Measurements from ENCODE around the gene SCNN1B. TPM values are rescaled to one million over a fixed set of nuclear protein-coding genes. Genes with fewer than 3 reads are reported as not detected.

Gene SCNN1B
- polyA plus RNA-seq, 1 donor from 2014 or later, result not detected

- H3F3A ChIP-seq (ENCODE audit: insufficient read depth, low read length, poor library complexity, severe bottlenecking), result no peaks in the 10 kb centered on the region
- TF ChIP-seq, protein P1, sequence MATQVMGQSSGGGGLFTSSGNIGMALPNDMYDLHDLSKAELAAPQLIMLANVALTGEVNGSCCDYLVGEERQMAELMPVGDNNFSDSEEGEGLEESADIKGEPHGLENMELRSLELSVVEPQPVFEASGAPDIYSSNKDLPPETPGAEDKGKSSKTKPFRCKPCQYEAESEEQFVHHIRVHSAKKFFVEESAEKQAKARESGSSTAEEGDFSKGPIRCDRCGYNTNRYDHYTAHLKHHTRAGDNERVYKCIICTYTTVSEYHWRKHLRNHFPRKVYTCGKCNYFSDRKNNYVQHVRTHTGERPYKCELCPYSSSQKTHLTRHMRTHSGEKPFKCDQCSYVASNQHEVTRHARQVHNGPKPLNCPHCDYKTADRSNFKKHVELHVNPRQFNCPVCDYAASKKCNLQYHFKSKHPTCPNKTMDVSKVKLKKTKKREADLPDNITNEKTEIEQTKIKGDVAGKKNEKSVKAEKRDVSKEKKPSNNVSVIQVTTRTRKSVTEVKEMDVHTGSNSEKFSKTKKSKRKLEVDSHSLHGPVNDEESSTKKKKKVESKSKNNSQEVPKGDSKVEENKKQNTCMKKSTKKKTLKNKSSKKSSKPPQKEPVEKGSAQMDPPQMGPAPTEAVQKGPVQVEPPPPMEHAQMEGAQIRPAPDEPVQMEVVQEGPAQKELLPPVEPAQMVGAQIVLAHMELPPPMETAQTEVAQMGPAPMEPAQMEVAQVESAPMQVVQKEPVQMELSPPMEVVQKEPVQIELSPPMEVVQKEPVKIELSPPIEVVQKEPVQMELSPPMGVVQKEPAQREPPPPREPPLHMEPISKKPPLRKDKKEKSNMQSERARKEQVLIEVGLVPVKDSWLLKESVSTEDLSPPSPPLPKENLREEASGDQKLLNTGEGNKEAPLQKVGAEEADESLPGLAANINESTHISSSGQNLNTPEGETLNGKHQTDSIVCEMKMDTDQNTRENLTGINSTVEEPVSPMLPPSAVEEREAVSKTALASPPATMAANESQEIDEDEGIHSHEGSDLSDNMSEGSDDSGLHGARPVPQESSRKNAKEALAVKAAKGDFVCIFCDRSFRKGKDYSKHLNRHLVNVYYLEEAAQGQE (IDR thresholded peaks at IDR 0.05; ENCODE audit: borderline replicate concordance), result no peak
- no peak for TF ChIP-seq RAD21 (conservative IDR thresholded peaks at IDR 0.05)
- TF ChIP-seq MXI1 (conservative IDR thresholded peaks at IDR 0.05; ENCODE audit: poor library complexity, severe bottlenecking), result no peak
- TF ChIP-seq EP300 (conservative IDR thresholded peaks at IDR 0.05; ENCODE audit: poor library complexity, severe bottlenecking), result no peak
- TF ChIP-seq EZH2 (IDR thresholded peaks at IDR 0.05; ENCODE audit: borderline replicate concordance, insufficient read depth, low read length, poor library complexity, severe bottlenecking), result no peak
- TF ChIP-seq SMC3 (conservative IDR thresholded peaks at IDR 0.05; ENCODE audit: poor library complexity), result no peak
- no peak for TF ChIP-seq CTCF (IDR thresholded peaks at IDR 0.05; ENCODE audit: poor library complexity, severe bottlenecking)
- no peak for TF ChIP-seq POLR2AphosphoS5 (IDR thresholded peaks at IDR 0.05)
- no peak for TF ChIP-seq TAF1 (IDR thresholded peaks at IDR 0.05; ENCODE audit: low read depth)
- no peaks in the 10 kb centered on the region for H3K9me2 ChIP-seq (ENCODE audit: insufficient read depth, low read length)
- H3K36me3 ChIP-seq (ENCODE audit: insufficient read depth, low read length), result no peaks in the 10 kb centered on the region
- H3K4me3 ChIP-seq (ENCODE audit: low read length), result no peak overlapping the region
- H3K9ac ChIP-seq (ENCODE audit: low read length), result no peak overlapping the region
- no peak overlapping the region for H2AFZ ChIP-seq (ENCODE audit: low read depth, low read length)
- H3K9me3 ChIP-seq (ENCODE audit: low read length), result no peaks in the 10 kb centered on the region
- H3K4me2 ChIP-seq (ENCODE audit: low read length), result no peak overlapping the region
- no peaks in the 10 kb centered on the region for H3K79me2 ChIP-seq (replicated peaks; ENCODE audit: insufficient read depth, low read length)
- H4K20me1 ChIP-seq (ENCODE audit: insufficient read depth), result no peaks in the 10 kb centered on the region
- H3K27ac ChIP-seq (ENCODE audit: low read length), result no peak overlapping the region
- H3K27me3 ChIP-seq (ENCODE audit: insufficient read depth, low read depth, low read length), result no peaks in the 10 kb centered on the region
Measured at GRCh38 chr16:23330583-23331249, 28.6 kb downstream of the SCNN1B start.

DNA sequence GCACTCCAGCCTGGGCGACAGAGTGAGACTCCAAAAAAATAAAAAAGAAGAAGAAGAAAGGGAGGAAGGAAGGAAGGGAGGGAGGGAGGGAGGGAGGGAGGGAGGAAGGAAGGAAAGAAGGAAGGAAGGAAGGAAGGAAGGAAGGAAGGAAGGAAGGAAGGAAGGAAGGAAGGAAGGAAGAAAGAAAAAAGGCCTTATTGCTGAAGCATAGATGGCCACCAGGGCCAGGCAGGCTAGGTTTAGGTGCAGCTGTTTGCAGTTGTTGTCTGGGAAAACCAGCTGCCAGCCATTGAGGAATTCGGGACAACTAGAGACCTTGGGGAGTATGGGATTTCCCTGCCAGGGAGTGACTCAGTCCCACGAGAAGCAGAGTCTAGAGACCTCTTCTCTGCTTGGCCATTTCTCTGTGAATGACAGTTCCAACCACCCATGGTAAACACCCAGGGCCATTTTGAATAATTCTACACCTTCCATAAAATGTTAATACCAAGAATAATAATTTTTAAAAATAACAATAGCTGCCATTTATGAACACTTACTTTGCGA is 31.0 kb downstream of the SCNN1B start:
- TF ChIP-seq POLR2AphosphoS5 (IDR thresholded peaks at IDR 0.05), result no peak
- no peak for TF ChIP-seq MXI1 (conservative IDR thresholded peaks at IDR 0.05; ENCODE audit: poor library complexity, severe bottlenecking)
- TF ChIP-seq, protein P1 (IDR thresholded peaks at IDR 0.05; ENCODE audit: borderline replicate concordance), result no peak
- TF ChIP-seq TAF1 (IDR thresholded peaks at IDR 0.05; ENCODE audit: low read depth), result no peak
- TF ChIP-seq EZH2 (IDR thresholded peaks at IDR 0.05; ENCODE audit: borderline replicate concordance, insufficient read depth, low read length, poor library complexity, severe bottlenecking), result no peak
- TF ChIP-seq RAD21 (conservative IDR thresholded peaks at IDR 0.05), result no peak
- TF ChIP-seq CTCF (IDR thresholded peaks at IDR 0.05; ENCODE audit: poor library complexity, severe bottlenecking), result no peak
- TF ChIP-seq SMC3 (conservative IDR thresholded peaks at IDR 0.05; ENCODE audit: poor library complexity), result no peak
- no peak for TF ChIP-seq EP300 (conservative IDR thresholded peaks at IDR 0.05; ENCODE audit: poor library complexity, severe bottlenecking)
- Histone ChIP-seq H3K27ac (ENCODE audit: low read length) (no peak overlapping the region), H3K9me3 (ENCODE audit: low read length) (no peaks in the 10 kb centered on the region), H4K20me1 (ENCODE audit: insufficient read depth) (no peaks in the 10 kb centered on the region), H3K36me3 (ENCODE audit: insufficient read depth, low read length) (no peaks in the 10 kb centered on the region), H3K9me2 (ENCODE audit: insufficient read depth, low read length) (no peaks in the 10 kb centered on the region), H3F3A (ENCODE audit: insufficient read depth, low read length, poor library complexity, severe bottlenecking) (no peaks in the 10 kb centered on the region), H3K4me3 (ENCODE audit: low read length) (no peak overlapping the region), H3K79me2 (replicated peaks; ENCODE audit: insufficient read depth, low read length) (no peaks in the 10 kb centered on the region), H3K4me2 (ENCODE audit: low read length) (no peak overlapping the region), H3K27me3 (ENCODE audit: insufficient read depth, low read depth, low read length) (no peaks in the 10 kb centered on the region), H2AFZ (ENCODE audit: low read depth, low read length) (no peak overlapping the region), H3K9ac (ENCODE audit: low read length) (no peak overlapping the region)
